Liver (tissue), 3 donors: ENCODE results near the gene PRKD1.

Experiments
- FOXA1 ChIP-seq: IDR thresholded peaks from 2 replicates; pipeline ENCODE4 v1.6.1; 2016; ENCODE audit warnings: antibody characterized with exemption
- FOXA2 ChIP-seq: IDR thresholded peaks from 2 replicates; pipeline ENCODE4 v1.6.1; 2016; ENCODE audit warnings: antibody characterized with exemption
- GABPA ChIP-seq, 2 donors: IDR thresholded peaks in 1 of 2; conservative IDR thresholded peaks in 1 of 2; 2 replicates each; pipeline ENCODE4 v1.6.1; 2016; ENCODE audit warnings: antibody characterized with exemption in 2 of 2, mild to moderate bottlenecking in 1 of 2, moderate library complexity in 1 of 2
- JUND ChIP-seq, 2 donors: IDR thresholded peaks; 2 replicates each; pipeline ENCODE4 v1.6.1; 2016; ENCODE audit warnings: antibody characterized with exemption in 2 of 2
- NR2F2 ChIP-seq: IDR thresholded peaks from 2 replicates; pipeline ENCODE4 v1.6.1; 2016; ENCODE audit warnings: antibody characterized with exemption
- RAD21 ChIP-seq, 2 donors: IDR thresholded peaks; 2 replicates each; pipeline ENCODE4 v1.6.1; 2016; ENCODE audit warnings: antibody characterized with exemption in 2 of 2, mild to moderate bottlenecking in 2 of 2
- RXRA ChIP-seq, 2 donors: IDR thresholded peaks; 2 replicates each; pipeline ENCODE4 v1.6.1; 2017 to 2018; ENCODE audit warnings: antibody characterized with exemption in 2 of 2, mild to moderate bottlenecking in 1 of 2
- SP1 ChIP-seq: IDR thresholded peaks from 2 replicates; pipeline ENCODE4 v1.6.1; 2018; ENCODE audit warnings: antibody characterized with exemption, mild to moderate bottlenecking
- TAF1 ChIP-seq: conservative IDR thresholded peaks from 2 replicates; pipeline ENCODE4 v1.6.1; 2016; ENCODE audit warnings: antibody characterized with exemption, mild to moderate bottlenecking
- YY1 ChIP-seq: IDR thresholded peaks from 2 replicates; pipeline ENCODE4 v1.6.1; 2016; ENCODE audit warnings: antibody characterized with exemption, mild to moderate bottlenecking
- TF ChIP-seq, protein P1 (sequence below): fragments of 150-350 bp; IDR thresholded peaks from 2 replicates; pipeline ENCODE4 v1.5.1; 2017; ENCODE audit warnings: improper control_type of control experiment, low read depth, low read length; ENCODE audit not compliant: missing input control
- TF ChIP-seq, protein P2 (sequence below): IDR thresholded peaks from 2 replicates; pipeline ENCODE4 v1.6.1; 2016; ENCODE audit warnings: antibody characterized with exemption
- TF ChIP-seq, protein P3 (sequence below): IDR thresholded peaks from 2 replicates; pipeline ENCODE4 v1.6.1; 2016; ENCODE audit warnings: antibody characterized with exemption
- TF ChIP-seq, protein P4 (sequence below): IDR thresholded peaks from 2 replicates; pipeline ENCODE4 v1.6.1; 2016; ENCODE audit warnings: antibody characterized with exemption, mild to moderate bottlenecking
- donor health status: healthy.
- donor health status: healthy.

DNA sequence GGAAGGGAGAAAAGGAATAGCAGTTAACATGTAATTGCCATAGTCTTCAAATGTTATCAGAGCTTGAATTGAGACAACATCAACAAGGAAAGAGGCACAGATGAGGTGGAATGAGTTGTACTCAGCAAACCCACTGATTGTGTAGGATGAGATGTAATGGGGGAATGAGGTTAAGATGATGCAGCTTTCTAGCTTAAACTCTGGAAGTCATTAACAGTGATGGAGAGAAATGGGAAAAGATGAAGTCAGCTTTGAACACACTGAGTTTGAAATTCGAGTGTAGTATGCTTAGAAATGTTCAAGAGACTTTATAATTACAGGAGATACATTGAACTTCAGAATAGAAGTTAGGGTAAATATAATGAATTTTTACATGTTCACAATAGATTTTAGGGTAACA lies 106.9 kb downstream of the PRKD1 start:
- TF ChIP-seq, protein P1, sequence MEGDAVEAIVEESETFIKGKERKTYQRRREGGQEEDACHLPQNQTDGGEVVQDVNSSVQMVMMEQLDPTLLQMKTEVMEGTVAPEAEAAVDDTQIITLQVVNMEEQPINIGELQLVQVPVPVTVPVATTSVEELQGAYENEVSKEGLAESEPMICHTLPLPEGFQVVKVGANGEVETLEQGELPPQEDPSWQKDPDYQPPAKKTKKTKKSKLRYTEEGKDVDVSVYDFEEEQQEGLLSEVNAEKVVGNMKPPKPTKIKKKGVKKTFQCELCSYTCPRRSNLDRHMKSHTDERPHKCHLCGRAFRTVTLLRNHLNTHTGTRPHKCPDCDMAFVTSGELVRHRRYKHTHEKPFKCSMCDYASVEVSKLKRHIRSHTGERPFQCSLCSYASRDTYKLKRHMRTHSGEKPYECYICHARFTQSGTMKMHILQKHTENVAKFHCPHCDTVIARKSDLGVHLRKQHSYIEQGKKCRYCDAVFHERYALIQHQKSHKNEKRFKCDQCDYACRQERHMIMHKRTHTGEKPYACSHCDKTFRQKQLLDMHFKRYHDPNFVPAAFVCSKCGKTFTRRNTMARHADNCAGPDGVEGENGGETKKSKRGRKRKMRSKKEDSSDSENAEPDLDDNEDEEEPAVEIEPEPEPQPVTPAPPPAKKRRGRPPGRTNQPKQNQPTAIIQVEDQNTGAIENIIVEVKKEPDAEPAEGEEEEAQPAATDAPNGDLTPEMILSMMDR: no peak
- TF ChIP-seq RXRA (IDR thresholded peaks at IDR 0.05): no peak
- TF ChIP-seq, protein P2, sequence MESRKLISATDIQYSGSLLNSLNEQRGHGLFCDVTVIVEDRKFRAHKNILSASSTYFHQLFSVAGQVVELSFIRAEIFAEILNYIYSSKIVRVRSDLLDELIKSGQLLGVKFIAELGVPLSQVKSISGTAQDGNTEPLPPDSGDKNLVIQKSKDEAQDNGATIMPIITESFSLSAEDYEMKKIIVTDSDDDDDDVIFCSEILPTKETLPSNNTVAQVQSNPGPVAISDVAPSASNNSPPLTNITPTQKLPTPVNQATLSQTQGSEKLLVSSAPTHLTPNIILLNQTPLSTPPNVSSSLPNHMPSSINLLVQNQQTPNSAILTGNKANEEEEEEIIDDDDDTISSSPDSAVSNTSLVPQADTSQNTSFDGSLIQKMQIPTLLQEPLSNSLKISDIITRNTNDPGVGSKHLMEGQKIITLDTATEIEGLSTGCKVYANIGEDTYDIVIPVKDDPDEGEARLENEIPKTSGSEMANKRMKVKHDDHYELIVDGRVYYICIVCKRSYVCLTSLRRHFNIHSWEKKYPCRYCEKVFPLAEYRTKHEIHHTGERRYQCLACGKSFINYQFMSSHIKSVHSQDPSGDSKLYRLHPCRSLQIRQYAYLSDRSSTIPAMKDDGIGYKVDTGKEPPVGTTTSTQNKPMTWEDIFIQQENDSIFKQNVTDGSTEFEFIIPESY: no peak
- no peak for TF ChIP-seq RAD21 (IDR thresholded peaks at IDR 0.05)
- no peak for TF ChIP-seq JUND (IDR thresholded peaks at IDR 0.05)
- TF ChIP-seq YY1: no peak
- TF ChIP-seq, protein P3, sequence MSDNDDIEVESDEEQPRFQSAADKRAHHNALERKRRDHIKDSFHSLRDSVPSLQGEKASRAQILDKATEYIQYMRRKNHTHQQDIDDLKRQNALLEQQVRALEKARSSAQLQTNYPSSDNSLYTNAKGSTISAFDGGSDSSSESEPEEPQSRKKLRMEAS: no peak
- no peak for TF ChIP-seq NR2F2
- no peak for TF ChIP-seq FOXA2
- TF ChIP-seq, protein P4, sequence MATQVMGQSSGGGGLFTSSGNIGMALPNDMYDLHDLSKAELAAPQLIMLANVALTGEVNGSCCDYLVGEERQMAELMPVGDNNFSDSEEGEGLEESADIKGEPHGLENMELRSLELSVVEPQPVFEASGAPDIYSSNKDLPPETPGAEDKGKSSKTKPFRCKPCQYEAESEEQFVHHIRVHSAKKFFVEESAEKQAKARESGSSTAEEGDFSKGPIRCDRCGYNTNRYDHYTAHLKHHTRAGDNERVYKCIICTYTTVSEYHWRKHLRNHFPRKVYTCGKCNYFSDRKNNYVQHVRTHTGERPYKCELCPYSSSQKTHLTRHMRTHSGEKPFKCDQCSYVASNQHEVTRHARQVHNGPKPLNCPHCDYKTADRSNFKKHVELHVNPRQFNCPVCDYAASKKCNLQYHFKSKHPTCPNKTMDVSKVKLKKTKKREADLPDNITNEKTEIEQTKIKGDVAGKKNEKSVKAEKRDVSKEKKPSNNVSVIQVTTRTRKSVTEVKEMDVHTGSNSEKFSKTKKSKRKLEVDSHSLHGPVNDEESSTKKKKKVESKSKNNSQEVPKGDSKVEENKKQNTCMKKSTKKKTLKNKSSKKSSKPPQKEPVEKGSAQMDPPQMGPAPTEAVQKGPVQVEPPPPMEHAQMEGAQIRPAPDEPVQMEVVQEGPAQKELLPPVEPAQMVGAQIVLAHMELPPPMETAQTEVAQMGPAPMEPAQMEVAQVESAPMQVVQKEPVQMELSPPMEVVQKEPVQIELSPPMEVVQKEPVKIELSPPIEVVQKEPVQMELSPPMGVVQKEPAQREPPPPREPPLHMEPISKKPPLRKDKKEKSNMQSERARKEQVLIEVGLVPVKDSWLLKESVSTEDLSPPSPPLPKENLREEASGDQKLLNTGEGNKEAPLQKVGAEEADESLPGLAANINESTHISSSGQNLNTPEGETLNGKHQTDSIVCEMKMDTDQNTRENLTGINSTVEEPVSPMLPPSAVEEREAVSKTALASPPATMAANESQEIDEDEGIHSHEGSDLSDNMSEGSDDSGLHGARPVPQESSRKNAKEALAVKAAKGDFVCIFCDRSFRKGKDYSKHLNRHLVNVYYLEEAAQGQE: no peak
- no peak for TF ChIP-seq GABPA (IDR thresholded peaks at IDR 0.05 in 1 of 2, conservative IDR thresholded peaks at IDR 0.05 in 1 of 2)
- TF ChIP-seq TAF1: no peak
- TF ChIP-seq SP1: no peak
- no peak for TF ChIP-seq FOXA1
